Peyer's patch (tissue), 4 donors: ENCODE measurements around the gene EIF3D.

Experiments
- POLR2A ChIP-seq, 2 donors: fragments of 450-650 bp; IDR thresholded peaks; one replicate each; pipeline ENCODE4 v1.5.1; 2017; ENCODE audit warnings: antibody characterized with exemption in 2 of 2, mild to moderate bottlenecking in 2 of 2, moderate library complexity in 2 of 2
- TF ChIP-seq, protein P1 (sequence below), 6 experiments: fragments of 450-650 bp in 4 of 6; fragments of 200-600 bp in 2 of 6; sonication (generic) in 1 of 6; IDR thresholded peaks; one replicate each; pipeline ENCODE4 v1.5.1; 2017 to 2019; ENCODE audit warnings: antibody characterized with exemption in 6 of 6, mild to moderate bottlenecking in 3 of 6, moderate library complexity in 1 of 6

DNA sequence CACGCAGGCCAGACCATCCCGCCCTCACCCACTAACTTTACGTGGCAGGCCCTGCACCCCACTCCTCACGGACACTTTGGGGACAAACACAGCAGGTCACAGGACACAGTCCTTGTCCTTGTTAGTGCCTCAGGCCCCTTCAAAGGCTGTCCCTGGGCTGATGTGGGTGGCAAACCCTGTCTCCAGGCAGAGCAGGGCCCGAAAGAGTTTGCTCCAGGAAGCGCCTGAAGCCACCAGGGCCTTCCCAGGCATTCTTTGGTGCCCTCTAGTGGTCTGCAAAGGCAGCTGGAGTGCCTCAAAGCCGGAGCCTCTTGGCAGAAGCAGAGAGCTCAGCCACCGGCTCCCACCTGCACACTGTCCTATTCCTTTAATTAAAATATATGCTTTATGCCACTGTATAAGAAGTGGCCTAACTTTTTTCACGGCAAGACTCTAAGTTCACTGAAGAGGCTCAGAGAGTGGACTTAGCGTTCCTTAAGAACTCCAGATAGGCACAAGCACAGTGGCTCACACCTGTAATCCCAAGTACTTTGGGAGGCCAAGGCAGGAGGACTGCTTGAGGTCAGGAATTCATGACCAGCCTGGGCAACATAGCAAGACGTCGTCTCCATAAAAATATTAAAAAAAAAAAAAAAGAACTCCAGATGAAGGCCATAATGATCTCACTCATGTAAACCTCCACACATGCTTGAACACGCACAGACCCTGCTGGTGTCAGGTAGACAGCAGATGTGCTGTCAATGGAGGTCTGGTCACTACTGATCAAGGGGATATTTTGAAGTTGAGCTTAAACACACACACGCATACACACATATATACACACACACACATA, 58.6 kb downstream of the EIF3D start:
- TF ChIP-seq, protein P1, sequence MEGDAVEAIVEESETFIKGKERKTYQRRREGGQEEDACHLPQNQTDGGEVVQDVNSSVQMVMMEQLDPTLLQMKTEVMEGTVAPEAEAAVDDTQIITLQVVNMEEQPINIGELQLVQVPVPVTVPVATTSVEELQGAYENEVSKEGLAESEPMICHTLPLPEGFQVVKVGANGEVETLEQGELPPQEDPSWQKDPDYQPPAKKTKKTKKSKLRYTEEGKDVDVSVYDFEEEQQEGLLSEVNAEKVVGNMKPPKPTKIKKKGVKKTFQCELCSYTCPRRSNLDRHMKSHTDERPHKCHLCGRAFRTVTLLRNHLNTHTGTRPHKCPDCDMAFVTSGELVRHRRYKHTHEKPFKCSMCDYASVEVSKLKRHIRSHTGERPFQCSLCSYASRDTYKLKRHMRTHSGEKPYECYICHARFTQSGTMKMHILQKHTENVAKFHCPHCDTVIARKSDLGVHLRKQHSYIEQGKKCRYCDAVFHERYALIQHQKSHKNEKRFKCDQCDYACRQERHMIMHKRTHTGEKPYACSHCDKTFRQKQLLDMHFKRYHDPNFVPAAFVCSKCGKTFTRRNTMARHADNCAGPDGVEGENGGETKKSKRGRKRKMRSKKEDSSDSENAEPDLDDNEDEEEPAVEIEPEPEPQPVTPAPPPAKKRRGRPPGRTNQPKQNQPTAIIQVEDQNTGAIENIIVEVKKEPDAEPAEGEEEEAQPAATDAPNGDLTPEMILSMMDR (IDR thresholded peaks at IDR 0.05), result peak; percentile 80 to 97 (median 94)
- no peak for TF ChIP-seq POLR2A (IDR thresholded peaks at IDR 0.05)
